ENCODE results near the gene SLC5A6.

The SLC5A6 gene

GRCh38 chr2:27209621-27210401 is 2.3 kb downstream of the SLC5A6 start:
- TF ChIP-seq FOXM1 (IDR thresholded peaks at IDR 0.05; ENCODE audit: borderline replicate concordance, low read depth) (no peak), TCF12 (IDR thresholded peaks at IDR 0.05; ENCODE audit: low read depth) (no peak), NFIC (IDR thresholded peaks at IDR 0.05) (no peak), CEBPB (IDR thresholded peaks at IDR 0.05) (no peak), TEAD4 (IDR thresholded peaks at IDR 0.05) (no peak), CREB1 (IDR thresholded peaks at IDR 0.05; ENCODE audit: low read depth) (no peak), ZBTB7A (IDR thresholded peaks at IDR 0.05; ENCODE audit: low read depth) (no peak), TAF1 (IDR thresholded peaks at IDR 0.05; ENCODE audit: low read depth) (no peak), EGR1 (IDR thresholded peaks at IDR 0.05) (no peak), EP300 (IDR thresholded peaks at IDR 0.05; ENCODE audit: borderline replicate concordance) (no peak), YY1 (IDR thresholded peaks at IDR 0.05; ENCODE audit: low read depth) (no peak), RAD21 (IDR thresholded peaks at IDR 0.05; ENCODE audit: low read depth) (no peak)
- TF ChIP-seq, protein P1, sequence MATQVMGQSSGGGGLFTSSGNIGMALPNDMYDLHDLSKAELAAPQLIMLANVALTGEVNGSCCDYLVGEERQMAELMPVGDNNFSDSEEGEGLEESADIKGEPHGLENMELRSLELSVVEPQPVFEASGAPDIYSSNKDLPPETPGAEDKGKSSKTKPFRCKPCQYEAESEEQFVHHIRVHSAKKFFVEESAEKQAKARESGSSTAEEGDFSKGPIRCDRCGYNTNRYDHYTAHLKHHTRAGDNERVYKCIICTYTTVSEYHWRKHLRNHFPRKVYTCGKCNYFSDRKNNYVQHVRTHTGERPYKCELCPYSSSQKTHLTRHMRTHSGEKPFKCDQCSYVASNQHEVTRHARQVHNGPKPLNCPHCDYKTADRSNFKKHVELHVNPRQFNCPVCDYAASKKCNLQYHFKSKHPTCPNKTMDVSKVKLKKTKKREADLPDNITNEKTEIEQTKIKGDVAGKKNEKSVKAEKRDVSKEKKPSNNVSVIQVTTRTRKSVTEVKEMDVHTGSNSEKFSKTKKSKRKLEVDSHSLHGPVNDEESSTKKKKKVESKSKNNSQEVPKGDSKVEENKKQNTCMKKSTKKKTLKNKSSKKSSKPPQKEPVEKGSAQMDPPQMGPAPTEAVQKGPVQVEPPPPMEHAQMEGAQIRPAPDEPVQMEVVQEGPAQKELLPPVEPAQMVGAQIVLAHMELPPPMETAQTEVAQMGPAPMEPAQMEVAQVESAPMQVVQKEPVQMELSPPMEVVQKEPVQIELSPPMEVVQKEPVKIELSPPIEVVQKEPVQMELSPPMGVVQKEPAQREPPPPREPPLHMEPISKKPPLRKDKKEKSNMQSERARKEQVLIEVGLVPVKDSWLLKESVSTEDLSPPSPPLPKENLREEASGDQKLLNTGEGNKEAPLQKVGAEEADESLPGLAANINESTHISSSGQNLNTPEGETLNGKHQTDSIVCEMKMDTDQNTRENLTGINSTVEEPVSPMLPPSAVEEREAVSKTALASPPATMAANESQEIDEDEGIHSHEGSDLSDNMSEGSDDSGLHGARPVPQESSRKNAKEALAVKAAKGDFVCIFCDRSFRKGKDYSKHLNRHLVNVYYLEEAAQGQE (IDR thresholded peaks at IDR 0.05; ENCODE audit: low read depth) = no peak
- TF ChIP-seq, protein P2, sequence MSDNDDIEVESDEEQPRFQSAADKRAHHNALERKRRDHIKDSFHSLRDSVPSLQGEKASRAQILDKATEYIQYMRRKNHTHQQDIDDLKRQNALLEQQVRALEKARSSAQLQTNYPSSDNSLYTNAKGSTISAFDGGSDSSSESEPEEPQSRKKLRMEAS (IDR thresholded peaks at IDR 0.05) = no peak
- TF ChIP-seq, protein P3, sequence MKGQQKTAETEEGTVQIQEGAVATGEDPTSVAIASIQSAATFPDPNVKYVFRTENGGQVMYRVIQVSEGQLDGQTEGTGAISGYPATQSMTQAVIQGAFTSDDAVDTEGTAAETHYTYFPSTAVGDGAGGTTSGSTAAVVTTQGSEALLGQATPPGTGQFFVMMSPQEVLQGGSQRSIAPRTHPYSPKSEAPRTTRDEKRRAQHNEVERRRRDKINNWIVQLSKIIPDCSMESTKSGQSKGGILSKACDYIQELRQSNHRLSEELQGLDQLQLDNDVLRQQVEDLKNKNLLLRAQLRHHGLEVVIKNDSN (IDR thresholded peaks at IDR 0.05) = no peak

- TF ChIP-seq ZBTB7A (IDR thresholded peaks at IDR 0.05; ENCODE audit: low read depth) = no peak
- TF ChIP-seq YY1 (IDR thresholded peaks at IDR 0.05; ENCODE audit: low read depth) = no peak
- no peak for TF ChIP-seq CREB1 (IDR thresholded peaks at IDR 0.05; ENCODE audit: low read depth)
- TF ChIP-seq EGR1 (IDR thresholded peaks at IDR 0.05) = no peak
- TF ChIP-seq, protein P2 (IDR thresholded peaks at IDR 0.05) = no peak
- no peak for TF ChIP-seq TEAD4 (IDR thresholded peaks at IDR 0.05)
- TF ChIP-seq TCF12 (IDR thresholded peaks at IDR 0.05; ENCODE audit: low read depth) = no peak
- no peak for TF ChIP-seq RAD21 (IDR thresholded peaks at IDR 0.05; ENCODE audit: low read depth)
- TF ChIP-seq FOXM1 (IDR thresholded peaks at IDR 0.05; ENCODE audit: borderline replicate concordance, low read depth) = no peak
- TF ChIP-seq TAF1 (IDR thresholded peaks at IDR 0.05; ENCODE audit: low read depth) = no peak
- no peak for TF ChIP-seq CEBPB (IDR thresholded peaks at IDR 0.05)
- no peak for TF ChIP-seq EP300 (IDR thresholded peaks at IDR 0.05; ENCODE audit: borderline replicate concordance)
- TF ChIP-seq NFIC (IDR thresholded peaks at IDR 0.05) = no peak
- TF ChIP-seq, protein P3 (IDR thresholded peaks at IDR 0.05) = no peak
- TF ChIP-seq, protein P1 (IDR thresholded peaks at IDR 0.05; ENCODE audit: low read depth) = no peak
Observed at GRCh38 chr2:27208486-27209050, 3.5 kb downstream of the SLC5A6 start.

DNA sequence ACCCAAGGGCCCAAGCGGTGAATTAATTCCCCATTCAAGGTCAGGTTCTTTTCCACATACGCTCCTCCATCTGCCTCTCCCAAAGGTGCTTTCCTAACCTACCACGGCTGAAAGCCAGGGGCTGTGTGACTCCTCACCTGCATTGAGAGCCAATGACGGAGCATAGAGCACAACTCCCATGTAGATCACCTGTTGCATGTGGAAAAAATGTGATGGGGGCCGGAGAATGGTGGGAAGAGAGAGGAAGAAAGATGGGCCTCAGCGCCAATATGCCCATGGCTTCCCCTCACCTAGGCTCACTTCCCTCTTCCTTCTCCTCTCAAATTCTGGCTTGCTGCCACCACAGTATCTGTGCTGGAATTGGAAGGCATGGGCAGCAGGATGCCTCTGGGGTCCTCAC is 5.7 kb downstream of the SLC5A6 start:
- TF ChIP-seq TCF12 (IDR thresholded peaks at IDR 0.05; ENCODE audit: low read depth) = no peak
- TF ChIP-seq, protein P1 (IDR thresholded peaks at IDR 0.05; ENCODE audit: low read depth) = no peak
- no peak for TF ChIP-seq EGR1 (IDR thresholded peaks at IDR 0.05)
- no peak for TF ChIP-seq CEBPB (IDR thresholded peaks at IDR 0.05)
- no peak for TF ChIP-seq NFIC (IDR thresholded peaks at IDR 0.05)
- no peak for TF ChIP-seq EP300 (IDR thresholded peaks at IDR 0.05; ENCODE audit: borderline replicate concordance)
- no peak for TF ChIP-seq ZBTB7A (IDR thresholded peaks at IDR 0.05; ENCODE audit: low read depth)

DNA sequence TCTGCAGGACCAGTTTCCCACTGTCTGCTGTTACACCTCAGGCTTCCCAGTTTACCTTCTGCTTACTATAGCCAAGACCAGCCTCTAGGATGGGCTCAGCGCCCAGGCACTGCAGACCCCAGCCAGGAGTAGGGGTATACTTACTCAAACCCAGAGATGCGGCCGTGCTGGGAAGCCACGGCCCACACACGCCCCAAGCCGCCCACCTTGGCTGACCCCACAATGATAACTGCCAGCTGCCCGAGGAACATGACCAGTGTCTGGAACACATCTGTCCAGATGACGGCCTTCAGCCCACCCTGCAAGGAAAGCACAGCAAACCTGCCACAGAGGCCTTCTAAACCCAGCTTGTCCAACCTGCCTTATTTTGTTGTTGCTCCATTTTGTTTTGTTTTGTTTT is 6.9 kb downstream of the SLC5A6 start:
- TF ChIP-seq YY1 (IDR thresholded peaks at IDR 0.05; ENCODE audit: low read depth) (no peak), RAD21 (IDR thresholded peaks at IDR 0.05; ENCODE audit: low read depth) (no peak), CEBPB (IDR thresholded peaks at IDR 0.05) (no peak), TCF12 (IDR thresholded peaks at IDR 0.05; ENCODE audit: low read depth) (no peak), EP300 (IDR thresholded peaks at IDR 0.05; ENCODE audit: borderline replicate concordance) (no peak), FOXM1 (IDR thresholded peaks at IDR 0.05; ENCODE audit: borderline replicate concordance, low read depth) (no peak)
- TF ChIP-seq, protein P2 (IDR thresholded peaks at IDR 0.05) = no peak
- TF ChIP-seq, protein P3 (IDR thresholded peaks at IDR 0.05) = no peak

Data from Ishikawa (cell line).